HG02610 (cell line): ENCODE data around the gene CLASP2.

ENCODE experiments used
- ATAC-seq: cut with Tn5 transposase; IDR thresholded peaks from one replicate; pipeline ENCODE4 v1.9.1; 2021; ENCODE audit warnings: mild to moderate bottlenecking, moderate library complexity; ENCODE audit not compliant: unreplicated experiment

CLASP2 gene

GRCh38 chr3:33557279-33557678, 160.8 kb downstream of the CLASP2 start:
- ATAC-seq, result no peak

DNA sequence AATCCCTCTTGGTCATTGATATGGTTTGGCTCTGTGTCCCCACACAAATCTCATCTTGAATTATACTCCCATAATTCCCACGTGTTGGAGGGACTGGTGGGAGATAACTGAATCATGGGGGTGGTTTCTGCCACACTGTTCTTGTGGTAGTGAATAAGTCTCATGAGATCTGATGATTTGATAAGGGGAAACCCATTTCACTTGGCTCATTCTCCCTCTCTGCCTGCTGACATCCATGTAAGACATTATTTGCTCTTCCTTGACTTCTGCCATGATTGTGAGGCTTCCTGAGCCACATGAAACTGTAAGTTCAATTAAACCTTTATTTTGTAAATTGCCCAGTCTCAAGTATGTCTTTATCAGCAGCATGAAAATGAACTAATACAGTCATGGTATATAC, 171.0 kb downstream of the CLASP2 start:
- no peak for ATAC-seq

DNA sequence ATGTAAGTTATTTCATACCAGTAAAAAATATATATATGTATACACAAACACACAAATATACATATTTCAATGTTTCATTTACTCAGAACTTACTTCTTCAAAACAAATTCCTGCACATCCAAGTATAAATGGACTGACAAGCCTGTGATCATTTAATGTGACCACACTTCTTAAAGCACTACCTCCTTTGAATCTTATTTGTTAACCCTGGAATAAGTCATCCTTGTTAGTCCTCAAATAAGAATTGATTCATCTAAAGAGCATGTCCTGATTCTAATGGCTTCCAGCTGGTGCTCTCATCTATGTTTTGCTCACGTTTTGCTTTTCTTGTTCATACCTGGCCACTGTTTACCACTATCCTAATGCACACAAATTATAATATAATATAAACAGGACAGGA, 173.9 kb downstream of the CLASP2 start:
- ATAC-seq, result no peak

- no peak for ATAC-seq
Measured at GRCh38 chr3:33543601-33544000, 174.5 kb downstream of the CLASP2 start.

DNA sequence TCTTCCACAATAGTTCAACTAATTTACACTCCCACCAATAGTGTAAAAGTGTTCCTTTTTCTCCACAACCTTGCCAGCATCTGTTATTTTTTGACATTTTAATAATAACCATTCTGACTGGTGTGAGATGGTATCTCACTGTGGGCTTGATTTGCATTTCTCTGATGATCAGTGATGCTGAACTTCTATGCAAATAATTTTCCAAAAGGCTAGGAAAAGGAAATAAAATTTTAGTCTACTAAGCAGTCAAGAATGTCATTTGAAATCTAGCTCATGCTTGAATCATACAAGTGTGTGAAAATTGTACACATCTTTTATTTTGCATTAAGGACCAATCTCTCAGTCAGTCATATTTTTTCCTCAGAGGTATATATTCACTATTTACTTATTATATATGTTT, 176.1 kb downstream of the CLASP2 start:
- no peak for ATAC-seq

DNA sequence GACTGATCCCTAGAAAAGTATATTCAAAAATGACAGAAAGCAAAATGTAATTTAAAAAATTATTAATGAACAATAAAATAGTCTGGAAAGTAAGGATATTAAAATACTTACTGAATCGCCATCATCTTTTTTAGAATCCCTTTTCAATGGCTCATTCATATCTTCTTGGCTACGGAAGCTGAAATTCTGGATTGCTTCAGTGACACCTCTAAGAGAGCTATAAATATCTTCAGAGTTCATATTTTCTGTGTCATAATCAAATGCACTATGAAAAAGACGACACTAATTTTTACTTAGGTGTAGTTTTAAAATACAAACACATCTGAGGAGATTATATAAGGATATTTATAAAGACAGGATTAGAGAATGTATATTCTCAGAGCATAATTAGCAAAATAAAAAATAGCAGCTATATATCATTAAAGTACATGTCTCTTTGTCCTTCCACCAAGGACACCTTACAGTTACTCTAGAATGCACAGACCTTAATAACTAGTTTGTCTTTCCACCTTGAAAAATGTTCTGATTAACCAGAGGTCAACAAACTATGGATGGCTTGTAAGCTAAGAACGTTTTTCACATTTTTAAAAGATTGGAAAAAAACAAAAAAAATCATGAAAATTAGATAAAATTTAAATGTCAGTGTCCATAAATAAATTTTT, 179.2 kb downstream of the CLASP2 start:
- no peak for ATAC-seq

DNA sequence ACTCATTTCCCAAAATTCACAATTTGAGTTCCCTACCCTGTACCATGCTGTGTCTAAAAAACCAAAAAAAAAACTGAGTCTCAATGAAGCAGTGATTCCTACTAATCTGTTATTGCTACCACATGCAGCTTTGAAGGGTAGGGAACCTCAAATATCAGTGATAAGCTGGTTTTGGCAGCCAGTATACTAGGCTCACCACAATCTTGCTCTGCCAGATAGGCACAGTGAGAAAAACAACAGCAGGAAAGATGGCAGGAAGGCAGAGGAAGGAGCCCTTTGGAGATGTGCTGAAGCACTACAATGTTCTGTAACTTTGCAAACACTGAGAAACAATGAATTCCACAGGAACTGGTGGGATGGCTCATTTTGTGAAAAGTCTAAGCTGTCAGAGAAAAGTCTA, 180.9 kb downstream of the CLASP2 start:
- ATAC-seq, result no peak

- ATAC-seq, result no peak
Measured at GRCh38 chr3:33526787-33527186, 191.3 kb downstream of the CLASP2 start.

GRCh38 chr3:33525232-33525631, 192.8 kb downstream of the CLASP2 start:
- ATAC-seq, result no peak

GRCh38 chr3:33523093-33523667, 194.9 kb downstream of the CLASP2 start:
- no peak for ATAC-seq

DNA sequence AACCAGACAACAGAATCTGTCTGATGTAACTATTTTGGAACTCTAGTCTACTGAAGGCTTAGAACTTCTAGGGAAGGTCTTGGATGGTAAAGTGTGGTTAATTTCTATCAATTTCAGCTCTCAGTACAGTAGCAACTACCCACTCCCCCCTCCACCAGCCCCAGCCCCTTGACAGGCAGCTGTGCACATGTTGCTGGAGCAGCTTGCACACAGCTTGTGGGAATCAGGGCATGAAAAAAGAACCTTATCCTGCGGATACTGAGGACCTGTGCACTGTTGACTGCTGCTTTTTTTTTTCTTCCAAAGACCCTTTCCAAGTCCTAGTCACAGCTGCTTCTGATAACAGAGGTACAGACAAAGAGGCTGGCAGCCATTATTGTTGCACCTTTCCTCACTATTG, 196.3 kb downstream of the CLASP2 start:
- ATAC-seq, result no peak

DNA sequence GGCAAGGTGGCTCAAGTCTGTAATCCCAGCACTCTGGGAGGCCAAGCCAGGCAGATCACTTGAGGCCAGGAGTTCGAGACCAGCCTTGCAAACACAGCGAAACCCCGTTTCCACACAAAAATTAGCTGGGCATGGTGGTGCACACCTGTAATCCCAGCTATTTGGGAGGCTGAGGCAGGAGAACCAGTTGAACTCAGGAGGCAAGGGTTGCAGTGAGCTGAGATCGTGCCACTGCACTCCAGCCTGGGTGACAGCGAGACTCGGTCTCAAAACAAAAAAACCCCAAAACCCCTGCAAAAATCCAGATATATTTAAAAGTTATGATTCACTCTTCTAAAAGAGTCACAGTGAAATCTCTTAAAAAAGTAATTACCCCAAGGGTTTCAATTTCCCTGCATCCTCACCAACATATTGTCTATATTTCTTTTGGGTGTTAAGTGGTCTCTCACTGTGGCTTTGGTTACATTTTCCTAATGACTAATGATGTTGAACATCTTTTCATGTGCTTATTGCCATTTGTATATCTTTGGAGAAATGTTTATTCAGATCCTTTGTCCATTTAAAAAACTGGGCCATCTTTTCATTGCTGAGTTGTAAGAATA, 204.7 kb downstream of the CLASP2 start:
- ATAC-seq, result no peak

GRCh38 chr3:33505027-33505426, 213.0 kb downstream of the CLASP2 start:
- ATAC-seq, result no peak

DNA sequence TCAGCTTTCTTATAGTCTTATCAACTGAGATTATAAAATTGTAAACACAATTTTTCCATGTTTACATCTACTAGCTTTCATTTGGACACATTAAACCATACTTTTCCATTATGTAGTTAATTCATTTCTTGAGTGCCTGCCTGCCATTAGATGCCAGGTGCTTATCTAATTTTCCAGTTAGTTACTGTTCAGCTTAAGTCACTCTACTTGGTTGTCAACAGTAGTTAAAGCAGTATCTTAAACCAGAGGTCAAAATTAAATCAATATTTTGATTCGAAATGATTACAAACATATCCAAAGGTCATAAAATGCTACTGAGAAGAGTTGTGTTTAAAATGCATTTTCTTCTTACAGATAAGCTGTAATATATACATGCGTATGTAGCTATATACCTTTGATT, 221.6 kb downstream of the CLASP2 start:
- ATAC-seq, result no peak

DNA sequence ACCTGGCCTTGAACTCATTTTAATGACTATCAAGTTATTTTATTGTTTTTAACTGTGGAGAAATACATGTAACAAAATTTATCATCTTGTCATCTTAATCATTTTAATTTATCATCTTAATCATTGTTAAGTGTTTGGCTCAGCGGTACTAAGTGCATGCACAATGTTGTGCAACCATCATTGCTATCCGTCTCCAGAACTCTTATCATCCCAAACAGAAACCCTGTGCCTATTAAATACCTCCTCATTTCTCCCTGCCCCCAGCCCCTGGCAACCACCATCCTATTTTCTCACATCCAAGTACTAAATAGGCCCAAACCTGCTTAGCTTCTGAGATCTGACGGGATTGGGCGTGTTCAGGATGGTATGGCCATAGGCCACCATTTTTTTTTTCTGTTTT, 226.3 kb downstream of the CLASP2 start:
- no peak for ATAC-seq

GRCh38 chr3:33490641-33491241, 227.3 kb downstream of the CLASP2 start:
- ATAC-seq, result no peak

DNA sequence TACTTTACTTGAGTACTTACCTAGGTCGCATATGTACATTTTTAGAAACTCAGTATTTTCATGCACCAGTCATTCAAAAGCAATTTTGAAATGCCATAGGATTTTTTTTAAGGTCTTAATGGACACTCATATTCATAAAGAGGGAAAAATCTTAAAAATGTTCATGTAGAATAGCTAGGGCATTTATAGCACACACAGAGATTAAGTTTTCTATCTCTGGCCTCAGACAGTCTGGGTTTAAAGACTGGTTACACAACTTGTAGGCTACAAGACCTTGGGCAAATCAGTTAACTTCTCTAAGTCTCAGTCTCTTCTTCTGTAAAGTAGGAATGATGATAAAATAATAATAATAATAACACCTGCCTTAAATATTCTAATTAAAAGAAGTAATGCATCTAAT, 229.4 kb downstream of the CLASP2 start:
- no peak for ATAC-seq

DNA sequence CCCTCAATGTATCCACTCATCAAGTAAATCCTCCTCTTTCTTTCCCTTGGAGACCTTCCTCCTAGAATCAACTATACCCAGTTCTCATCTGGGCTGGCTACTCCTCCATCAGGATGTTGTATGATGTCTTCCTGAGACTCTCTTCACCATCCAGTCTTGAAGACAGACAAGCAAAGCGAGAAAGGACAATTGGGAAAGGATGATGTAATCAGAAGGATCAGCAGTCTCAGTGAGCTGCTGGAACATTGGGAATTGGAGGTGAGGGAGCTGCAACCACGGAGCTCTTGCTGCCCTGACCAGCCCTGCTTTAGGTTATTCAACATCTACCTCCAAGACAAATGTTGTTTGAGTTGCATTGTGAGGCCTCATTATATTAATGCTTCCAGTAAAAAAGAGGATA, 229.8 kb downstream of the CLASP2 start:
- no peak for ATAC-seq

DNA sequence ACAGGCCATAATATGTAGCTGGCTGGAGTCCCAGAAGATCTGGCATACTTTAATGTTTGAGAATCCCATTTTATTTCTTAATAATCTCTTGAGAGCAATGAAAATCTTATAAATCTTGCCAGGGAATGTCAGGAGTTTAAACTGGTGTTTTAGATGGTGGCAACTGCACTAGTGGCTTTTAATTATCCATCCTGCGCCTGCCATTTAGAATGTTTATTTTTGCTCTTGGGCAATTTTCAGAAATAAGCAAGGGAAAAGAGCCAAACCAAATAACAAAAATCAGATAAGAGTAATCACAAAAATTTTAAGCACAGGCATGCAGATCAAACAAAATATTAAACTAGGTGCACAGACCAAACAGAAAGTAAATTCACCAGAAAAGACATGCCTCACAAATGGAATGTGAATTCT, 235.9 kb downstream of the CLASP2 start:
- ATAC-seq, result no peak

- ATAC-seq, result no peak
Measured at GRCh38 chr3:33474896-33475295, 243.2 kb downstream of the CLASP2 start.

DNA sequence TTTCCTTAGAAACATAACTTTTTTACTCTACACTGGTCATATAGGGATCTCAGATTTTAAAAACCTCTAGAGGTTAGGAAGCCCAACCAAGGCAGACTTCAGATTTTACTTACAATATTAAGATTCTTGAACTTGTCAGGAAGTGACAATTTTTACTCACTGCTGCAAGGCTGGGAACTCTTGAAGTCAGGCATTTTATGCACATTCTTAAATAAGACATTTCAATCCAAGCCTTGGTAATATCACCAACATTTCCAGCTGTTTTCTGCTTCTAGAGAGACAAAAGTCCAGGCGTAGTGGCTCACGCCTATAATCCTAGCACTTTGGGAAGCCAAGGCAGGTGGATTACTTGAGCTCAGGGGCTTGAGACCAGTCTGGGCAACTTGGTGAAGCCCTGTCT, 244.2 kb downstream of the CLASP2 start:
- ATAC-seq, result no peak

DNA sequence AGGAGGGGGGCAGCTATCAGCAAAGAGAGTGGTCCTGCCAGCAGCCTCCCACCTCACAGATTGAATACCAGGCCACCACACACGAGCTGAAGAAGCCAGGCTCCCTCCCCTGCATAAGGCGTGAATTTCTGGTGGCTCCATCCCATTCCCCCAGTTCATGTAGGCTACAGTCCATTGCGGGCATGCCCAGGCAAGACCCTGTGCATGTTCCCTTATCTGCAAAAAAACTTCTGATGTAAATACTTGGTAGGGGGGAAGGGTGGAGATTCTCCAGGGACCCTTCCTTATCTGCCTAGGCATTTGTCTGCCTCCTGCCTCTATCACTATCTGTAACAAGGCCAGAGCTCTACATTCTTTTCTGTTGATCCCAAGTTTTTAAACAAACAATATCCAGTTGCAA, 250.3 kb downstream of the CLASP2 start:
- no peak for ATAC-seq
